Islet precursor cell (in vitro differentiated cells): Measurements from ENCODE around the gene NOS2.
"Not testable (repeated sequence)": the region's sequence is repeated elsewhere in the genome, so short reads cannot be mapped to it uniquely, and the experiment has no call there.

ENCODE experiments used
- DNase-seq: peaks from one replicate; pipeline ENCODE4 v3.0.0-alpha.2; 2018

Gene NOS2

DNA sequence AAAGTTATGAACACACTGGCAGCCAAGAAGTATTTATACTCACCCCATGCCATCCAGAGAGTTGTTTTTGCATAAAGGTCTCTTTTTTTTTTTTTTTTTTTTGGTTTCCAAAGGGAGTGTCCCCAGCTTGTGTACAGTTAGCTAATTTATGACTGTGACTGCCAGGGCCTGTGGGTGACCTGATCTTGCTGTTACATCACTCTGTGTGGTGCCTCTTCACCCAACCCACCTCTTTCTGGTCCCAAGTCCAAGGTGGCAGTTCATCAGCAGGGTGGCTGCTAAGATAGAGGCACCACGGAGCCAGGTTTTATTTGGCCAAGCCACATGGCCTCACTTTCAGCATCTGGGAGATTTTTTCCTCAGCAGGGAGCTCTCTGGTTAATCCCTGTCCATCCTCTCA is at the start of gene NOS2:
TSS of gene NOS2 (minus strand) at position 8 of the 400 bp plus-strand sequence. CDS start 1,720 bp downstream, outside the sequence.
- DNase-seq = no peak

DNA sequence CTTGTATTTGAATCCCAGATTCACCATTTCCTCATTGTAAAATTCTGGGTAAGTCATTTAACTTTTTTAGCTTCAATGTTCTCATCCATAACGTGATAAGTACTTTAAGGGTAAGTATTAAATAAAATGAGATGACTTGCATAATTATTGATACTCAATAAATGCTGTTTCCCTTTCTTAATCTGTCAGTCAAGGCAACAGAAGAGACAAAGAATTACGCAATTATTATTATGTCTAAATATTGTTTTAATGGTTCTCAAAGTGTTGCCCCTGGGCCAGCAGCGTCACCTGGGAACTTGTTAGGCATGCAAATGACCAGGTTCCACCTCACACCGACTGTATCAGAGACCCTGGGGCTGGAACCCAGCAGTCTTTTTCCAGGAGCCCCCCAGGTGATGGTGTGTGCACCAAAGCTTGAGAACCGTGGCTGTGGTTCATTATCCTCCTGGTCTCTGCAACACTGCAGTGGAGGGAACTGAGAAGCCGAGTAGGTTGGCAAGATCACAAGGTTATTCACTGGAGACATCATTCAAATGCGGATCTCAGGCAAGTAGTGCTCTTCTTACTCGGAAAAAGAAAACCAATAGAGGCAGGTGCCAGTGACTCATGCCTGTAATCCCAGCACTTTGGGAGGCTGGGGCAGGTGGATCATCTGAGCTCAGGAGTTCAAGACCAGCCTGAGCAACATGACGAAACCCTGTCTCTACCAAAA is 49.3 kb upstream of the NOS2 start:
- DNase-seq = no peak

- DNase-seq = no peak
These were observed 48.6 kb upstream of the NOS2 start for GRCh38 chr17:27848931-27849330.

GRCh38 chr17:27846808-27847307 is 46.5 kb upstream of the NOS2 start:
- DNase-seq = not testable (repeated sequence)

DNA sequence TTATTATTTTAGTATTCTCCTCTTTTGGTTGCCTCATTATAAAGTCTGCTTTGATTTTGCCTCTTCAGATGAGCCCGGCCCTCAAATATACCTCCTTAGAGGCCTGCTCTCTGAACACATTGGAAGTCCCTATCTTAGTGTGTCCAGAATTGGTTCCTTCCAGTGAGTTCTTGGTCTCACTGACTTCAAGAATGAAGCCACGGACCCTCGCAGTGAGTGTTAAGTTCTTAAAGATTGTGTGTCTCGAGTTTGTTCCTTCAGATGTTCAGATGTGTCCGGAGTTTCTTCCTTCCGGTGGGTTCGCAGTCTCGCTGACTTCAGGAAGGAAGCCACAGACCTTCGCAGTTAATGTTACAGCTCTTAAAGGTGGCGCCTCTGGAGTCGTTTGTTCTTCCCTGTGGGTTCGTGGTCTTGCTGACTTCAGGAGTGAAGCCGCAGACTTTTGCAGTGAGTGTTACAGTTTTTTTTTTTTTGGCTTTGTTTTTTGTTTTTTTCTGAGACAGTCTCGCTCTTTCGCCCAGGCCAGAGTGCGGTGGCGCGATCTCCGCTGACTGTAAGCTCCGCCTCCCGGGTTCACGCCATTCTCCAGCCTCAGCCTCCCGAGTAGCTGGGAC is 45.8 kb upstream of the NOS2 start:
- no peak for DNase-seq

- DNase-seq = no peak
These were observed 45.1 kb upstream of the NOS2 start for GRCh38 chr17:27845264-27846041.

DNA sequence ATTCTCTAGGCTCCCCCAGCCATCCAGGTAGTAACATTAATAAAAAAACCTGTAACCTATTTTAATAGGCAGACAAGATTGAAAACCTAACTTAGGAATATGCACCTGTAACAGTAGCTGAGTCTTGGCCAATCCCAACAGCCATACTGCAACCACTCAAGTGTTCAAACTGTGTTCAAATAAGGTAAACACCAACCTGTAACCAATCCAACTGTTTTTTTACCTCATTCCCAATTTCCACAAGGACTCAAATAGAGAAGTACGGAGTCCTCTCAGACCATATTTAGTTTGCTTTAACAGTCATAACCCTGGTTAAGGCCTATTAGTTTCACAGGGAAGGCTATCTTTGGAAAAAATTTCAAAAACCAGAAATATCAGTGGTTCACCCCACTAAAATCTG is 40.4 kb upstream of the NOS2 start:
- DNase-seq = no peak

DNA sequence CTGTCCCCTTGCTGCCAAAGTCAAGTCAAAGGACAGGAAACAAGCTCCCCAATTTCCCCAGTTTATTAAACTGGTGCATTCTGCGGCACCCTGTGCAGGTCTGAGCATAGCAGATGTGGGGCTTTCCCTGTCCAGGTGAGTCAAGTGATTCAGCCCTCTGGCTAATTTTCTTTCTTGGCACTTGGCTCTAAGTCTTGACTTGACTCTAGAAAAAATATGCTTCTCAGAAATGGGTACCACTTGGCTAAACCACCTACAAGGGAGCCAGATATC is 40.0 kb upstream of the NOS2 start:
- DNase-seq = not testable (repeated sequence)

GRCh38 chr17:27839571-27840405 is 39.5 kb upstream of the NOS2 start:
- not testable (repeated sequence) for DNase-seq

DNA sequence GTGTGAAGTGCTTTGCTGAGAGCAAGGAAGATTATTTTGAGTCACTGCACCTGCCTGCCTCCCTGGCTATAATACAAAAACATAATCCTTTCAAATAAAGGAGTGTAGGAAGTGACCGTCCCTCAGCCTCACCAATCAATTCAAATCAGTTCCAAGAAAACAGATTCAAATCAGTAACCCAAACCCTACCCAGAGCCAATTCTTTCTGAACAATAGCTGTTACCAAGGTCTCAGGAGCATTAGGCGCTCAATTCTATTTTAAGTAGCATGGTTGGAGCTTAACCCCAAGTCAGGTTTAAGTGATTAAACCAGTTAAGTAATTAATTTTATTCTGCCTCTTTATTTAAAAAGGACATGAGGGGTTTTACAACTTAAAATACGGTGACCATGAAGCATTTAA is 38.3 kb upstream of the NOS2 start:
- DNase-seq = not testable (repeated sequence)

- DNase-seq = not testable (repeated sequence)
These were observed 37.4 kb upstream of the NOS2 start for GRCh38 chr17:27837769-27838168.

GRCh38 chr17:27836651-27837050 is 36.3 kb upstream of the NOS2 start:
- DNase-seq = no peak

GRCh38 chr17:27834571-27834970 is 34.2 kb upstream of the NOS2 start:
- no peak for DNase-seq

- no peak for DNase-seq
These were observed 32.5 kb upstream of the NOS2 start for GRCh38 chr17:27832831-27833230.

DNA sequence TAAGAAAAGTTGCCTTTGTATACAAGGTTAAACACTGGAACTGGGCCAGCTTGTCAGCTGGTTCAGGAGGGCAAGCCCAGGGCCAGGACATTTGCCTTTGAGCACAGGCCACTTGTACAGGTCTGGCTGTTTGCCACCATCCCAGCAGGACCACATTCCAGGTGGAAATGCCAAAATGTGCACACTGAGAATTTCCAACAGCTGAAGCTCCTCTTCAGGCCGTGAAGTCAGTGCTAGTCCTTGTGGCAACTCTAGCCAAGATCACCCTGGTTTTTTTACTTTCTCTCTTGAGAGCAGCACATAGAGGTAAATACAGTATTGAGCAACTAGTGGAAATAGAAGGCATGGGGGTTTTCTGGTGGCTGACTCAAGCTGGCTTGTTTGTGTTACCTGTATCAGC is 29.6 kb upstream of the NOS2 start:
- not testable (repeated sequence) for DNase-seq

GRCh38 chr17:27829143-27829711 is 28.9 kb upstream of the NOS2 start:
- not testable (repeated sequence) for DNase-seq

DNA sequence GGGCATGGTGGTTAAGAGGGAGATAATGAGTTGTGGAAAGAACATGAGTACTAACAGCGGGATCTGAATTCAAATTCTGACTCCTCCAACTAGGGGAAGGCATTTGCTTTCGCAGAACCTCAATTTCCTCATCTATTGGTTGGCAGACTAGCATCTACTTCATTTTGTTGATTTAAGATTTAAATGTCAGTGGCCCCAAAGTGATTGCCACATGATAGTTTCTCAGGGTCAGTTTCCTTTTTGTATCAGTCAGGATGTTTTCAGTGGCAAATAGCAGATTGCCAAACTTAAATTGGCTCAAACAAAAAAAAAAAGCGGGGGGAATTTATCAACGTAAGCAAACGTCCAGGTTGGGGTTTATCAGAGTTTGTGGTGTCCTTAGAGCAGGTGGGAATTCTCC is 25.1 kb upstream of the NOS2 start:
- DNase-seq = no peak

DNA sequence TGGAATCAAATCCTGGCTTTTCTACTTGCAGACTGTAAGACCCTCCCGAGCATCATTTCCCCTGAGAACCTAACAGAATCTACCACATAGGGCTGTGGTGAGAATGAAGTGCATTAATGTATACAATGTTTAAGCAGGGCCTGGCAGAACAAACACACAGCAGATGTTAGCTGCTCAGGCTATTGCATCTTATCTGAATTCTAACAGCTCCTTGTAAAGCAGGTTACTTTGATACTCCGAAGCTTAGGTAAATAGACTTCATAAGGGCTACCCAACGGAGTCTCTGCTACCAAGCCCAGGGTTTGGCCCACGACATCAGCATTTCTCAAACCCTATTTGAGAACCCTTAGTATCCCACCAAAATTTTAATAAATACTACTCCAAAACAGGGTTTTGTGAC is 24.4 kb upstream of the NOS2 start:
- DNase-seq = no peak

GRCh38 chr17:27824176-27824715 is 23.9 kb upstream of the NOS2 start:
- DNase-seq = no peak

- DNase-seq = not testable (repeated sequence)
These were observed 21.8 kb upstream of the NOS2 start for GRCh38 chr17:27822108-27822507.

GRCh38 chr17:27821318-27821717 is 21.0 kb upstream of the NOS2 start:
- no peak for DNase-seq

DNA sequence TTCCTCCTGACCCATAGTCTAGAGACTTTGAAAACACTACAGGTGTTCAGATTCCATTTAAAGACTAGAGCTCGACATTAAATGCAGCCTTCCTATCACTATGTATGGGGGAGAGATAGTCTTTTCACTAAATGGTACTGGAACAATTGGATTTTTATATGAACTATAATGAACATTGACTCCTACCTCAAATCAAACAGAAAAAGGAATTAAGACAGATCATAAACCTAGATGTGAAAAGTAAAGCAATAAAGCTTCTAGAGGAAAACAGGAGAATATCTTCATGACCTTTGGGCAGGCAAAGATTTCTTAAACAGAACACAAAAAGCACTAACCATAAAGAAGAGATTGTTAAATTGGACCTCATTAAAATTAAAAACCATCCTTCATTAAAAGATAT is 18.8 kb upstream of the NOS2 start:
- no peak for DNase-seq
